HG03520 (cell line): ENCODE measurements around the gene CFAP73.
"Not testable (repeated sequence)": the region's sequence is repeated elsewhere in the genome, so short reads cannot be mapped to it uniquely, and the experiment has no call there.

Source experiments
- ATAC-seq: cut with Tn5 transposase; IDR thresholded peaks from one replicate; pipeline ENCODE4 v1.9.1; 2021; ENCODE audit warnings: mild to moderate bottlenecking, moderate library complexity; ENCODE audit not compliant: unreplicated experiment

CFAP73 gene

GRCh38 chr12:113185180-113186032 is 35.9 kb downstream of the CFAP73 start, which contains the start of the genes DDX54 and RITA1:
TSS of gene DDX54 (minus strand) at chr12:113185478. CDS start at chr12:113185451, 27 bp downstream.
TSS of gene RITA1 (plus strand) at chr12:113185721. CDS start at chr12:113186747, 1,026 bp downstream.
- peak; percentile 30 for ATAC-seq

DNA sequence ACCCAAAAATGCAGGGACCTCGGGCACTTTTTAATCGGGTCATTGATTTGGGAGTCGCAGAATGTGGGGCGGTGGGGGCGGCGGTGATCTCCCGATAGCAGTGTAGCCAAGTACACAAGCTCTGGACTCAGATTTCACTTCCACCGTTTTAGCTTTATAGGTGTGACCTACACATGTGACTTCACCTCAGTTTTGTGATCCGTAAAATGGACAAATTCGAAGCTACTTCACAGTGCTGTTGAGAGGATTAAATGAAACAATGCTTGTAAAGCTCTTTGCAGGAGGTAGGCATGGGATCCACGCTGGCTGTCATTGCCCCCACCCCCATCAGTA is 36.5 kb downstream of the CFAP73 start:
- ATAC-seq, result no peak

DNA sequence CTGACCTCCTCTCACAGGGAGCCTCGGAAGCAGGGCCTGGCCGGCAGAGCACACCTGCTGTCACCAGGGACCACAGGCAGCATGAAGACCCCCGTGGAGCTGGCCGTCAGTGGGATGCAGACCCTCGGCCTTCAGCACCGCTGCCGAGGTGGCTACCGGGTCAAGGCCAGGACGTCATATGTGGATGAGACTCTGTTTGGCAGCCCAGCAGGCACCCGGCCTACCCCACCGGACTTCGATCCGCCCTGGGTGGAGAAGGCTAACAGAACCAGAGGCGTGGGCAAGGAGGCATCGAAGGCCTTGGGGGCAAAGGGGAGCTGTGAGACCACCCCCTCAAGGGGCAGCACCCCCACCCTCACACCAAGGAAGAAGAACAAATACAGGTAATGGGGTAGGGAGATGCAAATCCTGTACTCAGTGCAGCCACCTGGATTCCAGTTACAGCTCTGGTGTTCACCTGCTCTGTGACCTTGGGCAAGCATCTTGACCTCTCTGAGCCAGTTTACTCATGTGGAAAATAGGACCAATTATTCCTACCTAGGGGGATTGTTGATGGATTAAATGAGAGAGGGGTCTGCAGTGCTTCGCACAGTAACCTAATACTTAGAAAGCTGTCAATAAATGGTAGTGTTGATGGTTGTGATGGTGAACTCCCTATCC is 37.3 kb downstream of the CFAP73 start:
- ATAC-seq, result no peak

- ATAC-seq, result no peak
Observed at GRCh38 chr12:113189361-113189760, 39.8 kb downstream of the CFAP73 start.

DNA sequence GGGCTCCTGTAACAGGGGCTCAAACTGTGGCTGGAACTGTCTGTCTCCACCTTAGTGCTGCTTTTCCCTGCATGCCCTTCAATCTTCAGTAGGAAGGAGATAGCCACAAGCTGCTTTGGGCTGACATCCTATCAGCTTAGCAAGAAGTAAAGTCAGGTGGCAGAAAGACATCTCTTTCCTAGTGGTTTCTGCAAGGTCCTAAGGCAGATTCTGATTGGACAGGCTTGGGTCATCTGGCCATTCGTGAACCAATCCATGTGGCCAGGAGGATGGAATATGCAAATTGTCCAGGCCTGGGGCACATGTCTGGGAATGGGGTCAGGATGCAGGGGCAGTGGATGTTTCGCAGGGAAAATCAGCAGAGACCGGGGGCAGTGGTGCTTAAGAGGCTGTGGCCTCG is 41.2 kb downstream of the CFAP73 start:
- ATAC-seq, result no peak

DNA sequence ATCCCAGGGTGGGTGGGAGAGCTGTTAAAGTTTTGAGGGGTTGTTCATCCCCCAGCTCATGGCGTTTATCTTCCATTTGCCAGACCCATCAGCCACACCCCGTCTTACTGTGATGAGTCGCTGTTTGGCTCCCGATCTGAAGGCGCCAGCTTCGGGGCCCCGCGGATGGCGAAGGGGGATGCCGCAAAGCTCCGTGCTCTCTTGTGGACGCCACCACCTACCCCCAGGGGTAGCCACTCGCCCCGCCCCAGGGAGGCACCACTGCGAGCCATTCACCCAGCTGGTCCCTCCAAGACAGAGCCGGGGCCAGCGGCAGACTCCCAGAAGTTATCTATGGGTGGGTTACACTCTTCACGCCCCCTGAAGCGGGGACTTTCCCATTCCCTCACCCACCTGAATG is 41.7 kb downstream of the CFAP73 start:
- no peak for ATAC-seq

DNA sequence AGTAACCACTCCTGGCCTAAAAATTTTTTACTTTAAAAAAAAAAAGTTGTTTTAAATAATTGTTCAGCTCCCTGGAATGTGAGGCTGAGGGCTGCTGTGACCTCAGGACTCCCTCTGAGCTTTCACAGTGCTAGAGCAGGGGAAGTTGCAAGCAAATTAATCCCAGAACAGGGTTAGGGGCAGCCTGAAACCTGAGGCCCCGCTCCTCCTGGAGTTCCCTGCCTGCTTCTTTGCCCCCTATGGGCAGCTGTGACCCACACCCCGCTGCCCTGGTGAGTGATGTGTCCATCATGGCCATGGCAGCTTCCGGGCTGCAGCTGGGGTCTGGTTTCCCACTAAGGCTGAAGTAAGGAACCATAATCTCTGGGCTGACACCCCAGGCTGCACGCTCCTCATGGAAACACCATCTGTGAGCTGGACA is 45.5 kb downstream of the CFAP73 start:
- no peak for ATAC-seq

- ATAC-seq, result no peak
Observed at GRCh38 chr12:113195598-113195997, 46.1 kb downstream of the CFAP73 start.

DNA sequence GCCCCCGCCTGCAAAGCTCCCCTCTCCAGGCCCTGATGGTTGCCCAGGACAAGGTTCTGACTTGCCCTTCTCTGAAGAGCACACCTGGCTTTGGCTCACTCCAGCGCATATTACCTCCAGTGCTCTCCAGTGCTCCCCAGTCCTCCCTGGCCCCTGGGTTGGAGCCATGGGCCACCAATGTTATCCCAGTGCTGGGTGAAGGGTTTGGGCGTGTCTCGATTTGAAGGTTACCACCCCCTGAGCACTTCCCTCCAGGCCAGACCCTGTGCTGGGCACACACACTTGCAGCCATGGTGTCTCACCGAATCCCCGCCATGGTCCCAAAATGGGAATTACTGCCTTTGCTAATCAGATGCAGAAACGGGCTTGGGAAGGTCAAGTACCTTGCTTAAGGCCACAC is 47.1 kb downstream of the CFAP73 start:
- no peak for ATAC-seq

DNA sequence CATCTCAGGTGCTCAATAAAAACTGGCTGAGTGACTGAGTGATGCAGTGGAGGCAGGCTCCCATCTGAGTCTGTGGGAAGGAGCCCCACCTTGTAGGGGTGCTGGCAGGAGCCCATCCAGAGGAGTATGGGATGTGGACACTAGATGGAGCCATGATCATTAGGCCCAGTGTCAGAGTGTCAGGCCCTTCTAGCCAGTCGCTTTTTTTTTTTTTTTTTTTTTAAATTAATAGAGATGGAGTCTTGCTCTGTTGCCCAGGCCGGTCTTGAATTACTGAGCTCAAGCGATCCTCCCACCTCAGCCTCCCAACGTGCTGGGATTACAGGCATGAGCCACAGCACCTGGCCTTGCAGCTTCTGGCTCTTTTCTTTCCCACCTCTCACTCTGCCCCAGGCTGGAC is 47.5 kb downstream of the CFAP73 start:
- ATAC-seq, result no peak

GRCh38 chr12:113197518-113198077 is 48.1 kb downstream of the CFAP73 start:
- no peak for ATAC-seq

- no peak for ATAC-seq
Observed at GRCh38 chr12:113198296-113198695, 48.8 kb downstream of the CFAP73 start.

- no peak for ATAC-seq
Observed at GRCh38 chr12:113200021-113200797, 50.7 kb downstream of the CFAP73 start.

- no peak for ATAC-seq
Observed at GRCh38 chr12:113201187-113202177, 52.0 kb downstream of the CFAP73 start.

DNA sequence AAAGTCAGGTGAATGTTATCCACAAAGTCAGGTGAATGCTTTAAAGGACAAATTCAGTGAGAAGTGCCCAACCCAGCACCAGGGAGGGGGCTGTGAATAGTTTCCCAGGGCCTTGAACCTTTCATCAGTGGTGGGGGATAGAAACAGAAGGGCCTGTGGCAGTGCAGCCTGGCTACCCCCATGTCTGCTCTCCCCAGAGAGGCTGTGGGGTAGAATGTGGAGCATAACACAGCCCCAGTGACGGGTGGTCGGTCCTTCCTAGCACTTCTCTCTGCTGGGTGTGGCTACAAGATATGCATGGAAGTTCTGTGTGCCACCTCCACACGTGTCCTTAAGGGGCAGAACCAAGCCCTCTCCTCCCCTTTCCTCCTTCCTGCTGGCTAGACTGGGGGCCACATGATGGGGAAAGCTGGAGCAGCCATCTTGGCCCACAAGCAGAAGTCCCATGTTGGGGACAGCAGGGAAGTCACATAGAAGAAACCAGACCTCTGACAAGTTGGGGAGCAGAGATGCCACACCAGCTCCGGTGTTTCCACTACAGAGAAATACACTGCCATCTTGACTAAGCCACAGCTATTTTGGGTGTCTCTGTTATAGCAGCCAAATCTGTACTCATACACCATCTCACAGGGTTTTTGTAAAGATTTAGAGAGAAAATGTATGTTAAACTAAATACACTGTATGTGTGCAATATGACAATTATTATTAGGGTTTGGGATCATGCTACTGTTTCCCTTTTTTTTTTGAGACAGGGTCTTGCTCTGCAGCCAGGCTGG is 53.0 kb downstream of the CFAP73 start:
- ATAC-seq, result no peak

GRCh38 chr12:113203852-113204760 is 54.6 kb downstream of the CFAP73 start:
- no peak for ATAC-seq

DNA sequence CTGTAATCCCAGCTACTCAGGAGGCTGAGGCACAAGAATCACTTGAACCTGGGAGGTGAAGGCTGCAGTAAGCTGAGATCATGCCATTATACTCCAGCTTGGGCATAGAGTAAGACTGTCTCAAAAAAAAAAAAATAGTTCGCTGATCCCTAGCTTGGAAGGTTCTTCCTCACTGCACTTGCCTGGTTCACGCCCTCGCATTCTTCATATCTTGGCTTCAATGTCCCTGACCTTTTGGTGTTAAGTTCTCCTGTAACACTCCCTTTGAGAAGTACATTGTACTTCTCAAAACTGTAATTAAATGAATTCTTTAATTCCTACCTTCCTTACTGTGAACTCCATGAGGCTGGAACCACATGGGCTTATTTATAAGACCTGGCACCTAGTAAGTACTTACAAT is 55.3 kb downstream of the CFAP73 start:
- ATAC-seq, result no peak

DNA sequence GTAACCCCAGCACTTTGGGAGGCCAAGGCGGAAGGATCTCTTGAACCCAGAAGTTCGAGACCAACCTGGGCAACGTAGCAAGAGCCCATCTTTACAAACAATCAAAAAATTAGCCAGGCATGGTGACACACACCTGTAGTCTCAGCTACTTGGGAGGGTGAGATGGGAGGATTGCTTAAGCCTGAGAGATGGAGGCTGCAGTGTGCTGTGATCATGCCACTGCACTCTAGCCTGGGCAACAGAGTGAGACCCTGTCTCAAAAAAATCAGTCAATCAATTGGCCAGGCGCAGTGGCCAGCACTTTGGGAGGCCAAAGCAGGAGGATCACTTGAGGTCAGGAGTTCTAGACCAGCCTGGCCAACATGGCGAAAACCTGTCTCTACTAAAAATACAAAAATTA is 57.3 kb downstream of the CFAP73 start:
- not testable (repeated sequence) for ATAC-seq
